Panc1 (cell line): ENCODE measurements around the gene APLP1.

ENCODE experiments used
- CTCF ChIP-seq: fragments of 450-650 bp; IDR thresholded peaks from 2 replicates; pipeline ENCODE4 v1.5.1; 2017; ENCODE audit warnings: mild to moderate bottlenecking
- POLR2AphosphoS5 ChIP-seq: IDR thresholded peaks from 2 replicates; pipeline ENCODE4 v1.6.1; 2012; ENCODE audit warnings: mild to moderate bottlenecking, low read depth, low read length, moderate library complexity
- REST ChIP-seq, 2 experiments: IDR thresholded peaks; 2 replicates each; pipeline ENCODE4 v1.6.1; 2011 to 2012; ENCODE audit warnings: low read depth in 2 of 2, control low read depth in 1 of 2, low read length in 1 of 2, mild to moderate bottlenecking in 1 of 2, moderate library complexity in 1 of 2; ENCODE audit not compliant: insufficient read depth in 1 of 2

GRCh38 chr19:35868823-35869326 is 501 bp downstream of the APLP1 start:
- TF ChIP-seq CTCF (no peak), REST (IDR thresholded peaks at IDR 0.05; ENCODE audit: insufficient read depth in 1 of 2, low read depth in 2 of 2, low read length in 1 of 2) (no peak), POLR2AphosphoS5 (no peak)
